Keratinocyte (primary cell): Measurements from ENCODE around the gene LRRC75B. TPM values are rescaled to one million over a fixed set of nuclear protein-coding genes. Genes with fewer than 3 reads are reported as not detected.

Source experiments
- DNase-seq: peaks from one replicate; pipeline ENCODE4 v3.0.0-alpha.2; 2011; ENCODE audit warnings: low read depth, missing footprints, low spot score
- FAIRE-seq: peaks from 2 replicates; lab custom pipeline; 2011; peaks lifted over from hg19 to GRCh38; lab: Jason Lieb, UNC
- H2AFZ ChIP-seq: 2 replicates; pipeline ENCODE4 v1.6.0; 2012; ENCODE audit warnings: low read length, control low read depth, inconsistent platforms; ENCODE audit not compliant: control insufficient read depth
- H3K27ac ChIP-seq: 2 replicates; pipeline ENCODE4 v1.5.1; 2011; ENCODE audit warnings: low read length; ENCODE audit not compliant: control insufficient read depth, insufficient read depth
- H3K27me3 ChIP-seq: 3 replicates; pipeline ENCODE4 v1.6.0; 2011; ENCODE audit warnings: low read length; ENCODE audit not compliant: control insufficient read depth, insufficient read depth; ENCODE audit errors: extremely low read depth
- H3K36me3 ChIP-seq, 2 experiments: 2 replicates in 1 of 2; 3 replicates in 1 of 2; pipeline ENCODE4 v1.5.1; 2011; ENCODE audit warnings: low read length in 2 of 2, mild to moderate bottlenecking in 1 of 2; ENCODE audit not compliant: control insufficient read depth in 2 of 2, insufficient read depth in 2 of 2; ENCODE audit errors: extremely low read depth in 1 of 2
- H3K4me1 ChIP-seq: 3 replicates; pipeline ENCODE4 v1.5.1; 2011; ENCODE audit warnings: low read length; ENCODE audit not compliant: control insufficient read depth, insufficient read depth; ENCODE audit errors: extremely low read depth
- H3K4me2 ChIP-seq: 3 replicates; pipeline ENCODE4 v1.6.0; 2011; ENCODE audit warnings: low read depth, low read length; ENCODE audit not compliant: control insufficient read depth, insufficient read depth; ENCODE audit errors: extremely low read depth
- H3K4me3 ChIP-seq, 3 experiments: fragments of 200-600 bp in 1 of 3; sonication (generic) in 1 of 3; 2 replicates in 2 of 3; 3 replicates in 1 of 3; pipeline ENCODE4 v1.5.1; 2011 to 2016; ENCODE audit warnings: low read length in 3 of 3, mild to moderate bottlenecking in 3 of 3, control low read depth in 2 of 3, inconsistent platforms in 1 of 3, low read depth in 1 of 3, mixed read lengths in 1 of 3, mixed run types in 1 of 3, moderate library complexity in 1 of 3; ENCODE audit not compliant: control insufficient read depth in 2 of 3, insufficient read depth in 2 of 3; ENCODE audit errors: extremely low read depth in 1 of 3
- H3K79me2 ChIP-seq: 2 replicates; pipeline ENCODE4 v1.6.0; 2012; ENCODE audit warnings: low read length; ENCODE audit not compliant: control insufficient read depth, insufficient read depth
- H3K9ac ChIP-seq: 3 replicates; pipeline ENCODE4 v1.6.0; 2011; ENCODE audit warnings: low read length; ENCODE audit not compliant: control insufficient read depth, insufficient read depth; ENCODE audit errors: extremely low read depth
- H3K9me1 ChIP-seq: 3 replicates; pipeline ENCODE4 v1.6.0; 2011; ENCODE audit warnings: low read length; ENCODE audit not compliant: control insufficient read depth, insufficient read depth; ENCODE audit errors: extremely low read depth
- H3K9me3 ChIP-seq: 2 replicates; pipeline ENCODE4 v1.5.1; 2012; ENCODE audit warnings: low read depth, low read length; ENCODE audit not compliant: control insufficient read depth
- H4K20me1 ChIP-seq: 3 replicates; pipeline ENCODE4 v1.6.0; 2011; ENCODE audit warnings: low read length; ENCODE audit not compliant: control insufficient read depth, insufficient read depth; ENCODE audit errors: extremely low read depth
- EZH2 ChIP-seq: IDR thresholded peaks from one replicate; pipeline ENCODE4 v1.6.1; 2012; ENCODE audit warnings: inconsistent platforms, mild to moderate bottlenecking, low read length, moderate library complexity
- dilution Hi-C: fragments of 300-500 bp; cut with MboI; formaldehyde crosslinking; loops from one replicate; pipeline ENCODE4 v1.7.0; 2020; ENCODE audit warnings: low sequenced_read_pairs; ENCODE audit not compliant: extremely low pct_ligation_motif_present
- polyA plus RNA-seq, 5 experiments: library from polyadenylated mRNA; depleted of rRNA in 3 of 5; stranded (reverse) in 3 of 5; stranded (forward) in 1 of 5; unstranded in 1 of 5; fragments of >200 nt; gene quantifications; 1 replicate in 1 of 5; 2 replicates in 3 of 5; 3 replicates in 1 of 5; pipeline versions ENCODE4 v1.2.1 to v1.2.3, GENCODE V29; 2011 to 2012; ENCODE audit warnings: missing spikeins in 2 of 5, low read depth in 1 of 5, low replicate concordance in 1 of 5
- TF ChIP-seq, protein P1 (sequence below), 3 experiments: IDR thresholded peaks in 1 of 3; conservative IDR thresholded peaks in 1 of 3; optimal IDR thresholded peaks in 1 of 3; 2 replicates in 2 of 3; 3 replicates in 1 of 3; pipeline versions ENCODE3 to v1.5.1; 2011; ENCODE audit warnings: low read length in 3 of 3, mild to moderate bottlenecking in 3 of 3, moderate library complexity in 2 of 3, control low read depth in 1 of 3, inconsistent platforms in 1 of 3; ENCODE audit not compliant: insufficient read depth in 2 of 3; ENCODE audit errors: extremely low read depth in 1 of 3

The LRRC75B gene
- polyA plus RNA-seq, 1 donor (not counting 4 experiments of a cell fraction or from before 2014, with no cell fraction given): 4.3 TPM

- TF ChIP-seq, protein P1, sequence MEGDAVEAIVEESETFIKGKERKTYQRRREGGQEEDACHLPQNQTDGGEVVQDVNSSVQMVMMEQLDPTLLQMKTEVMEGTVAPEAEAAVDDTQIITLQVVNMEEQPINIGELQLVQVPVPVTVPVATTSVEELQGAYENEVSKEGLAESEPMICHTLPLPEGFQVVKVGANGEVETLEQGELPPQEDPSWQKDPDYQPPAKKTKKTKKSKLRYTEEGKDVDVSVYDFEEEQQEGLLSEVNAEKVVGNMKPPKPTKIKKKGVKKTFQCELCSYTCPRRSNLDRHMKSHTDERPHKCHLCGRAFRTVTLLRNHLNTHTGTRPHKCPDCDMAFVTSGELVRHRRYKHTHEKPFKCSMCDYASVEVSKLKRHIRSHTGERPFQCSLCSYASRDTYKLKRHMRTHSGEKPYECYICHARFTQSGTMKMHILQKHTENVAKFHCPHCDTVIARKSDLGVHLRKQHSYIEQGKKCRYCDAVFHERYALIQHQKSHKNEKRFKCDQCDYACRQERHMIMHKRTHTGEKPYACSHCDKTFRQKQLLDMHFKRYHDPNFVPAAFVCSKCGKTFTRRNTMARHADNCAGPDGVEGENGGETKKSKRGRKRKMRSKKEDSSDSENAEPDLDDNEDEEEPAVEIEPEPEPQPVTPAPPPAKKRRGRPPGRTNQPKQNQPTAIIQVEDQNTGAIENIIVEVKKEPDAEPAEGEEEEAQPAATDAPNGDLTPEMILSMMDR (optimal IDR thresholded peaks at IDR 0.05 in 1 of 3, IDR thresholded peaks at IDR 0.05 in 1 of 3, conservative IDR thresholded peaks at IDR 0.05 in 1 of 3; ENCODE audit: extremely low read depth in 1 of 3, insufficient read depth in 2 of 3, low read length in 3 of 3): no peak
- no peak for TF ChIP-seq EZH2
- H3K4me1 ChIP-seq: peaks cover 20% of the 10 kb centered on the region
- H4K20me1 ChIP-seq: no peaks in the 10 kb centered on the region
- dilution Hi-C loops: no loop called here
- DNase-seq (no peak), FAIRE-seq (no peak)
- no peaks in the 10 kb centered on the region for H3K79me2 ChIP-seq
- no peak overlapping the region for H3K4me3 ChIP-seq
- no peaks in the 10 kb centered on the region for H3K9me1 ChIP-seq
- H3K9ac ChIP-seq: no peak overlapping the region
- no peaks in the 10 kb centered on the region for H3K9me3 ChIP-seq
- H3K27me3 ChIP-seq: no peaks in the 10 kb centered on the region
- no peak overlapping the region for H3K4me2 ChIP-seq
- no peak overlapping the region for H3K27ac ChIP-seq
- no peak overlapping the region for H2AFZ ChIP-seq
- H3K36me3 ChIP-seq: peaks cover 4% of the 10 kb centered on the region in 2 experiments
Measured at GRCh38 chr22:24587948-24588347, 4.9 kb downstream of the LRRC75B start.

DNA sequence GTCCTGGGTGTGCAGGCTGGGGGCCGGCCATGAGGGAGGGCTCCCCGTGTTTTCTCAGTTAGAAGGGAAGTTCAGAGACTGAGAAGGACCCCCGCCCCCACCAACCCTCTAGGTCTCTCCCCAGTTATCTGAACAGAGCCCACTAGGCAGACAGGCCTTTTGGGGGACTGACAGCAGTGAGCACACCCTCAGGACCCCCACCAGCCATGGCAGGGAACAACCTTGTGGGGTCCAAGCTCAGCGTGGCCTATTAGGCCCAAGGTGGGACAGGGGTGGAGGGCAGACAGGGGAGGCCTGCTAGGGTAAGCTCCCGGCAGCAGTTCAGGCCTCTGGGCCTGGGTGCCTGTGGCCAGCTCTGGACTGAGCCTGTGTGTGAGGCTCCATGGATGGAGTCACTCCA is 5.6 kb downstream of the LRRC75B start:
- dilution Hi-C loops: no loop called here
- FAIRE-seq: no peak
- Histone ChIP-seq H3K9me3 (no peaks in the 10 kb centered on the region), H3K36me3 (peaks cover 4% of the 10 kb centered on the region in 2 experiments), H3K27me3 (no peaks in the 10 kb centered on the region), H3K9me1 (no peaks in the 10 kb centered on the region), H3K4me1 (peaks cover 17% of the 10 kb centered on the region), H2AFZ (no peak overlapping the region), H3K27ac (no peak overlapping the region), H3K9ac (no peak overlapping the region), H4K20me1 (no peaks in the 10 kb centered on the region), H3K4me3 (no peak overlapping the region), H3K4me2 (no peak overlapping the region), H3K79me2 (no peaks in the 10 kb centered on the region)
- TF ChIP-seq, protein P1 (optimal IDR thresholded peaks at IDR 0.05 in 1 of 3, IDR thresholded peaks at IDR 0.05 in 1 of 3, conservative IDR thresholded peaks at IDR 0.05 in 1 of 3; ENCODE audit: extremely low read depth in 1 of 3, insufficient read depth in 2 of 3, low read length in 3 of 3): no peak
- TF ChIP-seq EZH2: no peak
- DNase-seq: no peak
